Caki2 (cell line): ENCODE data around the gene COL5A2. TPM values are rescaled to one million over a fixed set of nuclear protein-coding genes. Genes with fewer than 3 reads are reported as not detected.

ENCODE experiments used
- DNase-seq: peaks from one replicate; pipeline ENCODE4 v3.0.0-alpha.2; 2015; ENCODE audit warnings: low read depth
- in situ Hi-C: cut with HindIII; loops from 2 replicates; pipeline ENCODE4 v1.10.0; 2016; ENCODE audit warnings: low sequenced_read_pairs, low pct_unique_long_range_greater_than_20kb, mixed read lengths
- total RNA-seq: library from RNA; depleted of rRNA; stranded (reverse); fragments of >200 nt; shearing (Covaris generic); gene quantifications from 2 replicates; pipeline ENCODE4 v1.2.3, GENCODE V29; 2014; ENCODE audit warnings: low replicate concordance

Gene COL5A2
- total RNA-seq, 1 experiment from 2014 or later = 2.0 TPM

DNA sequence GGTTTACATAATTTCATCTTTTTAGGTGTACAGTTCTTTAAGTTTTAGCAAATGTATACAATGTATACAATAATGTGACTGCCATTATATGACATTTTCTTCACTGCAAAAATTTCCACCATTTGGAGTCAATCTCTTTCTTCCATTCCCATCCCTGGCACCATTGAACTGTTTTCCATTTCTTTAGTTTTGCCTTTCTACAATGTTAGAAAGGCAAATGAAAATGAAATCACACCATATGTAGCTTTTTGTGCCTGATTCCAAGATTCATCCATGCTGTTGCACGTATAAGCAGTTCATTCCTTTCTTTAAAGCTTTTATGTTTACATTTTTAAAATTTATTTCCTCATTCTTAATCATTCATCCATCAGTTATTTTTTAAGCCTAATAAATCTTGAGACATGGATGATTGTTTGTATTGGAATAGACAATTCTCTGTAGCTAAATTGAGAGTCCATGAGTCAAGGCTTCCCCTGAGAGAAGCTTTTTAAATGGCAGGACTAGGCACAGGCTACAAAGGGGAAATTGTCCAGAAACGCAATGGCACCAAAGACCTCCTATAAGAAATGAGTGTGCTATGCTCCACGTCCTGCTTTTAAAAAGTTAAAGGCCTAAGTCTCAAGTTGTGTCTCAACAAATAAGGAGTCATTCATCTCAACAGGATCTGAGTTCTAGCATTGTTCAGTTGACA is 8.7 kb upstream of the COL5A2 start:
- in situ Hi-C loops = no loop called here
- DNase-seq = no peak

GRCh38 chr2:189183170-189183569 is 3.6 kb upstream of the COL5A2 start:
- DNase-seq = no peak
- in situ Hi-C loops = no loop called here

GRCh38 chr2:189181706-189182105 is 2.1 kb upstream of the COL5A2 start:
- no peak for DNase-seq
- in situ Hi-C loops = no loop called here

DNA sequence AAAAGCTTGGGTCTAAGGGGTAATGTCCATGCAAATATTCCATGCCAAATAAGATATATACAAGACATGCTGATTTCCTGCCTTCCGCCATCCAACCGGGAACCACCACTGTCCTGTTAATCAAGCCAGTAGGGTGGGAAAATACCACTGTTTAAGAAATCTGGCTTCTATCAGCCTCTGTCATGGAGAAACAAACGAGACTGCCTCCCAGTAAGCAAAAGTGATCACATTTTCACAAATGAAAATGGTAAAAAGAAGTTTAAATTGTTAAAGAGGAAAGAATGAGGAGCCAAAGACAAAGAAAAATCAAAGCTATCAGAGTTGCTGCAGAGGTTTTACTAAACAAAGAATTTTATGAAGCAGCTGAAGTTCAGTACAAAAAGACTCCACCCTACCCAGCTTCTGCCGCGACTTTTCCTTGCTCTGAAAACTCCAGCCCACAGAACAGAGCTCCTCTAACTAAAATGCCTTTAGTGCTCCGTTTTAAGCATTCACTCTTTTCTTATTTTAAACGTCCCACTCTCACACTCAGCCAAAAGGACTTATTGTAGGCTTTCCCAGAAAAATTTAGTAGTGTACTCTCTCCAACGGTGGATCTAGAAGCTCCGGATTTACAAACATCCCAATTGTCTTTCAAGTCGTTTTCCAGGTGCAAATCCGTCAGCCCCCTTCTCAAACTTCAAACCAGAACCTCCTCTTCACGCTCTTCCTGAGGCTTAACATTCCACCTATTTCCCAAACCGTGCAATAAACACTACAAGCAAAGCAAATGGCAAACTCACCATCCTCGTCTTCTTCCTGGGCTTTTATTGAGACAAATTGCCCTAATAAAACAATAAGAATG is 613 bp downstream of the COL5A2 start:
- in situ Hi-C loops = no loop called here
- no peak for DNase-seq

DNA sequence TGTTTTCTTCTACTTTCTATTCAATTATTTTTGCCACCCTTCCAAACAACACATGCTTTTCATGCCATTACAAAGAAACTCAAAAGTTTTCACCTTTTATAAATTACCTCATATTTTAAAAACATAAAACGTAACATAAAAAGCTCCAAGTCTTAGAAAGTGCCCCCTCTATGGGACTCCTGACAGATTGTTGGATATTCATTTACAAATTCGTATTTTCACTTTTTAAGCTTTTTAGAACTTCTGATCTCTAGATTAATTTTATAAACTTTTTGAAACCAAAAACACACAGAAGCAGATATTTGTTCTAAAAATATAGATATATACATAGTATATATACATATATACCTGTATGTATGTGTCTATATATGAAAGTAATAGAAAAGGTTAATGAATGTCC is 1.5 kb downstream of the COL5A2 start:
- in situ Hi-C loops = no loop called here
- no peak for DNase-seq

- no peak for DNase-seq
- in situ Hi-C loops = no loop called here
These were observed 2.2 kb downstream of the COL5A2 start for GRCh38 chr2:189177251-189177840.

DNA sequence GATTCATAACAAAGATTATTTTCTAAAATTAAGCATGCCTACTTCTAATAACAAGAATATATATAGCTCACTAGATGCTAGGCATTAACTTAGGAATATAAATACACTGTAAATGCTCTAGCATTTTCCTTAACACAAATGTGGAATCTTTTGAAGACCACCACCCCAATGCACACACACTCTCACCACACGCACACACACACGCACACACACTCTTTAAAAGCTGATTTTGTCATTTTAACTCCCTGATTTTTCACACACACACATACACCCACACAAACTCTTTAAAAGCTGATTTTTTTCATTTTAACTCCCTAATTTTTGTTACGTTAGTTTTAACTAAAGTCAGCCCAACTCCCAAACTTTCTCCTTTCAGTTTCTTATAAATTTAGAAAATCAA is 3.0 kb downstream of the COL5A2 start:
- in situ Hi-C loops = no loop called here
- DNase-seq = no peak

DNA sequence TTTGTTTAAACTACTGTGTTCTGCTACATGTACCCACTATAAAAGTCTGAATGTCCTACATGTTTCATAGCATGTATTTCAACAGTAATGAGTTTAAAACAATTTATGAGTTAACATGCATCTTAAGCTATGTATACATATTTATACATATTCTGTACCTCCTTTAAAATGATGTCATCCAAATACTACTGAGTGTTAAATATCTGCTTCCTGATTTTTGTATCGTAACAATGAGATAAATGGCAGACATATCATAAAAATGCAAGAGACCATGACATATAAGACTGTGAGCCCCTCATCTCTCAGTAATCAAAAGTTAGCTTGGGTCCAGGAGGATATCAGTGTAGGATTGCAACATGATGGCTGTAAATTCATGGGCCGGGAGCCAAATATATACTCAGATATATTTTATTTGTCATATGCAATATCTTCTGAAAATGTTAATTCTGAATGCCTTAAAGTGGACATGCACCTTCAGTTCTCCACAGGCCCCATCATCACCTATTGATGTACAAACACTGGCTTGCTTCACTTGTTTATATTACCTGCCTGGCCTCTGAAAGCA is 3.6 kb downstream of the COL5A2 start:
- in situ Hi-C loops = no loop called here
- no peak for DNase-seq

- in situ Hi-C loops = no loop called here
- DNase-seq = no peak
These were observed 7.5 kb downstream of the COL5A2 start for GRCh38 chr2:189171956-189172609.

DNA sequence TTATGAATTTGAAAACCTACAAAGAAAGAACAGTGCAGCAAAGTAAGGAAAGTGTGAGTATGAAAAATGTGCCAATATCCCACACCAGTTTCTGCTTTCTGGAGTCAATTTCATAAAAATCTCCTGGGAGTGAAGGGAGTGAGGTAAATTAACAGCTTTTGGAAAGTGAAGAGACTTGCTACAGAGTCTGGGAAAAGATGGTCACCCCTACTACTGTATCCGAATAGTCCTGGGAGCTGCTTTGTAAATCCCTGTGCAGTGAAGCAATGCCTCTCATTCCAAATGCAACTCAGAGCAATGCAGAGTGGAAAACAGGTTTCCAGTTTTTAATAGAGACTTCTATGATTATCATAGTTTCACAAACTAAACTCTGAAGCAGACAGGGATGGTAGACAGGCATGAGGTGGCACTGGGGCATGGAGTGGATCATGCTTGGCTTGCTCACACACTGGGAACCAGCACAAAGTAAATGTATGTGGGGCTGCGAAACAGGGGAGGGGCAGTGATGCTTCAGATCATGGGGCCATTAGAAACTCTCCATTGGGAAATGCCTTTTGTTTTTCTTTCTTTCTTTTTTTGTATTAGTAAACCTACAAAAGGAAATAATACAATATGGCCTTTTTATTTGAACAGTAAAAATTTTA is 10.6 kb downstream of the COL5A2 start:
- in situ Hi-C loops = no loop called here

DNA sequence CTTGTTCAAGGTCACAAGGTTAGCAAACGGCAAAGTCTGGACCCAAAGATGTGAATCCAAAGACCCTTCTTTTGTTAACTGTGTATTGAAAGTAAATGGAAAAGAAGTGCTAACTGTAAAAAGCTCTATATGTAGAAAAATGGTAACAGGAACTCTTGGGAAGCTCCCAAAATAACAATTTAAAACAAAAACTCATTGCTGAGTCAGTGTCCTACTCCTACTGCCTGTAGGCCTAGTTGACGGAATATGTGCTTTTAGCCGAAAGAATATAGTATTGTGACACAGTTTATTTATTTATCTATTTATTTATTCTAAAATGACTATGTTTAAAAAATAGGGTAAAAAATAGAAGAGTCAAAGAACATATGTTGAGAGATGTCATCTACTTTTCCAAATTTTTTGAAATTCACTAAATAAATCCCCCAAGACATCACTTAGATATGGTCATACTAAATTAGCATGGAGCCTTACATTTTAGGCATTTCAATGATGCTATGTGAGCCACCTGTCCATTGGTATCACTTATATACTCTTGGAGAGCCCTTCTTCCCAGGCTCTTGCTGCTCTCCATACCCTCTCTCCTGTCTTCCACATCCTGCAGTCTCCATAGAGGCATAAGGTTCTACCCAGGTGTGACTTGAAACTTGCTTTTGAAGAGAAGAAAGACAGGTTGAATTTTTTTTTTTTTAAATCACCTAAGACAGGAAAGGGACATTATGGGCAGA is 13.7 kb downstream of the COL5A2 start:
- in situ Hi-C loops = no loop called here
- DNase-seq = no peak

More for the DNA sequence above, 10.6 kb downstream of the COL5A2 start:
- no peak for DNase-seq

DNA sequence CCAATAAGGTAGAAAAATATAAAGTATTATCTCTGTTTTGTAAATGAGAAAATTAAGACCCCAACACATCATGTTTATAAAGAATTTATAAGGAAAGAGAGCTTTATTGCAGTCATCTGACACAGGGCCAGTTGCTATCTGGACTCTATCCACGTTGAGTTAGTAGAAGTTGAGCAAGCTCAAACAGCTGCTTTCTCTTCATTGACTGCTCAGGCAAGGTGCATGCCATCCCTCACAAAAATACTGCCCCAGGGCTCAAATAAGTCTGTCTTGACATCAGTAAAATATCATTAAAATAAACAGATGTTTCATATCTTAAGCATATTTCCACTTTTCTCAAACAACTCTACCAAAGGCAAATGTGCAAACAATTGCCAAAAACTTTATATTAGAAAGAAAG is 14.8 kb downstream of the COL5A2 start:
- no peak for DNase-seq
- in situ Hi-C loops = no loop called here

- in situ Hi-C loops = no loop called here
- DNase-seq = no peak
These were observed 15.7 kb downstream of the COL5A2 start for GRCh38 chr2:189163889-189164288.

GRCh38 chr2:189162566-189162965 is 17.0 kb downstream of the COL5A2 start:
- no peak for DNase-seq
- in situ Hi-C loops = no loop called here

DNA sequence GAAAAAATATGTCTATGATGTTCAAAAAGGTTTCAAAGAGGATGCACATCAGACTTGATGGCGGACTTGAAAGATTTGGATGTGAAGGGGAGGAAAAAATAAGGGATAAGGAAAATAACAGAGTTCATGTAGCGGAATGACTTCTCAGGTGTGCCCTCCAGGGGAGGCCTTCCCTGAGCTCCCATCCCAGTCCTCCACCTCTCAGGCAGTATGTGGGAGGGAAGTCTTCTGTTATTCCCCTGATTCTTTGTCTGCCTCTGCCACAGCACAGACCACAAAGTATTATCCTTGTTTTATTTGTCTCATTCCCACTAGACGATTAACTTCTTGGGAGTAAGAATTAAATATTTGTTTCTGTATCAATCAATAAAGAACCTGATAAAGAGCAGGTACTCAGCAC is 17.7 kb downstream of the COL5A2 start:
- no peak for DNase-seq
- in situ Hi-C loops = no loop called here

DNA sequence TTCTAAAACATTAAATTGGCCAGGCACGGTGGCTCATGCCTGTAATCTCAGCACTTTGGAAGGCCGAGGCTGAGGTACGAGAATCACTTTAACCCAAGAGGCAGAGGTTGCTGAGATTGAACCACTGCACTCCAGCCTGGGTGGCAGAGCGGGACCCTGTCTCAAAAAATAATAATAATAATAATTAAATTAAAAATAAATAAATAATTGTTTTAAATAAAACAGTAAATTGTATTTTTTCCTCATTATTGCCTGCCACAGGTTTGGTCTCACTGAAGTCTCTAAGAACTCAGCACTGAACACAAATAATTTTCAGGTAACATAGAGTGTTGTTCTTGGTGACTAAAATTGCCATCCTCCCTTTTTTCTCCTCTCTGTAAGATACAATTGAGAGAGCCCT is 19.8 kb downstream of the COL5A2 start:
- in situ Hi-C loops = no loop called here
- DNase-seq = no peak

- DNase-seq = no peak
- in situ Hi-C loops = no loop called here
These were observed 20.3 kb downstream of the COL5A2 start for GRCh38 chr2:189159273-189159672.

GRCh38 chr2:189157939-189158338 is 21.6 kb downstream of the COL5A2 start:
- no peak for DNase-seq
- in situ Hi-C loops = no loop called here
